Posterior vena cava (tissue), 2 donors: ENCODE results near the gene ZMYND15. TPM values are rescaled to one million over a fixed set of nuclear protein-coding genes. Genes with fewer than 3 reads are reported as not detected.
"Not testable (repeated sequence)": the region's sequence is repeated elsewhere in the genome, so short reads cannot be mapped to it uniquely, and the experiment has no call there.

Experiments used
- DNase-seq: peaks from one replicate; pipeline ENCODE4 v3.0.0-alpha.2; 2020; ENCODE audit warnings: low spot score
- intact Hi-C, 2 donors: fragments of 100-400 bp; cut with DNase I; formaldehyde crosslinking; loops; one replicate each; pipeline versions ENCODE4 v1.14.1 to v1.14.2; 2022 to 2023
- long read RNA-seq, 2 donors: library from polyadenylated mRNA; unstranded; transcript quantifications; one replicate each; pipeline ENCODE4 v2.0.0, GENCODE V29; 2020 to 2021
- total RNA-seq, 2 donors: library from RNA; stranded (reverse); fragmentation: NEBNext Ultra II Directional; extraction: Animal tissue kit (Norgen Biotek cat#: 25700); gene quantifications; one replicate each; pipeline ENCODE4 v1.2.1, GENCODE V29; 2021
- donor health status: DM: yes; HTN: yes; CAD: no.
- donor health status: DM: yes; HTN: yes; CAD: no.

Gene ZMYND15, protein sequence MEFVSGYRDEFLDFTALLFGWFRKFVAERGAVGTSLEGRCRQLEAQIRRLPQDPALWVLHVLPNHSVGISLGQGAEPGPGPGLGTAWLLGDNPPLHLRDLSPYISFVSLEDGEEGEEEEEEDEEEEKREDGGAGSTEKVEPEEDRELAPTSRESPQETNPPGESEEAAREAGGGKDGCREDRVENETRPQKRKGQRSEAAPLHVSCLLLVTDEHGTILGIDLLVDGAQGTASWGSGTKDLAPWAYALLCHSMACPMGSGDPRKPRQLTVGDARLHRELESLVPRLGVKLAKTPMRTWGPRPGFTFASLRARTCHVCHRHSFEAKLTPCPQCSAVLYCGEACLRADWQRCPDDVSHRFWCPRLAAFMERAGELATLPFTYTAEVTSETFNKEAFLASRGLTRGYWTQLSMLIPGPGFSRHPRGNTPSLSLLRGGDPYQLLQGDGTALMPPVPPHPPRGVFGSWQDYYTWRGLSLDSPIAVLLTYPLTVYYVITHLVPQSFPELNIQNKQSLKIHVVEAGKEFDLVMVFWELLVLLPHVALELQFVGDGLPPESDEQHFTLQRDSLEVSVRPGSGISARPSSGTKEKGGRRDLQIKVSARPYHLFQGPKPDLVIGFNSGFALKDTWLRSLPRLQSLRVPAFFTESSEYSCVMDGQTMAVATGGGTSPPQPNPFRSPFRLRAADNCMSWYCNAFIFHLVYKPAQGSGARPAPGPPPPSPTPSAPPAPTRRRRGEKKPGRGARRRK
- 1 to 10 TPM; 1.1 to 1.2 TPM for total RNA-seq
- long read RNA-seq, donor 1, partial matches to known transcripts: 0 of 1 reads
- long read RNA-seq, donor 1, other reads (novel, unspliced or antisense): 1 of 1 reads
- long read RNA-seq, donor 2: 0 reads

DNA sequence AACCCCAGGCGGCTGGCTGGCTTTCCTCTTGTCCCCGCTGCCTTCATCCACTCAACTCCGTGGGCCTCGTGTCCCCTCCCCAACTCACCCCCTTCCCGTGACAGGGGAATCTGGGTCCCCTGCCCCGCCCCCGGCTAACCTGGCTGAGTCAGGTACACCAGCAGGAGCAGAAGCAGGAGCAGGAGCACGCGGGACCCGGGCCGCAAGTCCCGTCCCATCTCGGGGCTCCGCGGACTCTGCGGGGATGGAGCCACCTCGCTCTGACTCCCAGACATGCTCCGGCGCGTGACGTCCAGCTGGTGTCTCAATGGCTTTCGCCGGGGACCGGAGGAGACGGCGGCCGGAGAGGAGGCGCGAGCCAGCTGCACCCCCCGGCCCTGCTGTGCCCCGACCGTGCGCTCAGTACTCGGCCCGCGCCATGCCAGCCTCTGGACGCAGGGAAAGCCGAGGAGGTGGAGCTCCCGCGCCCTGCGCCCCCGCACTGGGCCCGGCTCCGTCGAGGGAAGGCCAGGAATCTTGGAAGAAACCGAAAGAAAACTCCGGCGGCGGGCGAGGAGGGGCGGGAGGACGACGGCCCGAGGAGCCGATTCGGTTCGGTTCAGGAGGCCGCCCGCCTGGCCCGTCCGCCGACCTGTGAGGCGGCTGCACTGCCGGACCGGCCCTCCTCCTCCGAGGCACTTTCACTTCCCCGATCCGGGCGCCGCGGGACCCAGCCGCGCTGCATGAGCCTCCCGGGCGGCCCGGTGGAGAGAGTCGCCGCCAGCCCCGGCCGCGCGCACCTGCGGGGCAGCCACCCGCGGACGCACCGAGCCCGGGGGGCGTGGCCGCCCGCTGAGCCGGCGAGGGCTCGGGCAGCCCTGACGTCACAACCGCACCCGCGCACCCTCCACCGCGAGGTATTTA, at the start of gene ZMYND15, which contains the start of gene CXCL16:
TSS of gene ZMYND15 (plus strand) at position 712 of the 903 bp plus-strand sequence. CDS start 716 bp downstream, outside the sequence.
TSS of gene CXCL16 (minus strand) at position 807 of the 903 bp plus-strand sequence. CDS start at position 218, 589 bp downstream.
- peak; percentile 86 for DNase-seq
- intact Hi-C loops: no loop called here

DNA sequence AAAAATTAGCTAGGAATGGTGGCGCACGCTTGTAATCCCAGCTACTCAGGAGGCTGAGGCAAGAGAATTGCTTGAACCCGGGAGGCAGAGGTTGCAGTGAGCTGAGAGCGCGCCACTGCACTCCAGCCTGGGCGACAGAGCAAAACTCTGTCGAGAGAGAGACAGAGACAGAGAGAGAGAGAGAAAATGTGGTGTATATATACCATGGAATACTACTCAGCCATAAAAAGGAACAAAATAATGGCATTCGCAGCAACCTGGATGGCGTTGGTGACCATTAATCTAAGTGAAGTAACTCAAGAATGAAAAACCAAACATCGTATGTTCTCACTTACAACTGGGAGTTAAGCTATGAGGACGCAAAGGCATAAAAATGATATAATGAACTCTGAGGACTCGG, 49.8 kb upstream of the ZMYND15 start:
- DNase-seq, intact Hi-C loops: not testable (repeated sequence)

DNA sequence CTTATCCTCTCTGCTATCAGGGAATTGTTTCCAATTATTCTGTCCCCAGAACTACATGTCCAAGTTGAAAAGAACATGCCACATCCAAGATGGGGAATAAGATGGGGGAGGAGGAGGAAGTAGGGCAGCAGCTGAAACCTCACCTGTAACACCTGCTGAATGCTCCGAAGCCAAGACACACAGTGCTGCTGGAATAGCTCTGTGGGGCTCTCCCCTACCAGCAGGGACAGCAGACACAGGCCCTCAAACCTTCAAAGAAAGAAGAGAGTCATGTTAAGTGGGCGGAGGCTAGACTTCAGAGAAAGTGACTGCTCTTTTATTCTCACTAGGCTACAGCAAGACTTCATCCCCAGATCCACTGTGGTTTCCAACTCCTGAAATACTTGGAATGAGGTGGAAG, 48.9 kb upstream of the ZMYND15 start:
- DNase-seq: no peak
- intact Hi-C loops: no loop called here

DNA sequence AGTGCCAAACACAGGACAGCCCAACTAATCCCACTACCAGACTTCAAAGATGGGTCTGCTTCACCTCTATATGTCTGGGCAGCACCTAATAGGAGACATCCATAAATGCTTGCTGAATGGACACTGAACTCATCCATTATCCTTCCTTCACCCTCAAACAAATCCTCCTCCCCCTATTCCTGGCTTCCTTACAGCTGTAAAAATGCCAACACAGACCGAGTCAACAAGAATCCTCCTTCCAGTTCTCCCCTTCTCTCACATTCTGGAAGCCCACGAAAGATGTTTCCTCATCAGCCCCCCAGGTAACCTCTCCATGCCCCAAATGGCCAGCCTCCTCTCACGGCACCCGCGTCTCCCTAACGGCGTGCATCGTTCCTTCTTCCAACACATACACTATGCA, 47.9 kb upstream of the ZMYND15 start:
- intact Hi-C loops: no loop called here
- DNase-seq: no peak

GRCh38 chr17:4693416-4693815, 46.2 kb upstream of the ZMYND15 start:
- no peak for DNase-seq
- intact Hi-C loops: no loop called here

DNA sequence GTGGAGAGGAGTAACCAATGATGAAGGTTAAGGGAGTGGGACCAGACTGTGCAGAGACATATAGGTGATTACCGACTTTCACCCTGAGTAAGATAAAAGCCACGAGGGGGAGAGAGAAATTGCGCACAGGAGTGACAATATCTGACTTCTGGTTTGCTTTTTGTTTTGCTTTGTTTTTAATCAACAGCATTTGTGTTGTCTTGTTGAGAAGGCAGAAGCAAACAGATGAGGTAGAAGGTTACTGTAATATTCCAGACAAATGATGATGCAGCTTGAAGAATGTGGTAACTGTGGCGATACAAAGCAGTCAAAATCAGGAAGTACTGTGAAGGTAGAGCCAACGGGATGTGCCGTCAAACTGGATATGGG, 43.2 kb upstream of the ZMYND15 start:
- intact Hi-C loops: no loop called here

GRCh38 chr17:4699401-4700056, 40.1 kb upstream of the ZMYND15 start:
- DNase-seq, intact Hi-C loops: not testable (repeated sequence)

More for the DNA sequence above, 43.2 kb upstream of the ZMYND15 start:
- DNase-seq: no peak

- no peak for DNase-seq
- intact Hi-C loops: no loop called here
Observed at GRCh38 chr17:4701116-4701515, 38.5 kb upstream of the ZMYND15 start.

GRCh38 chr17:4703330-4703691, 36.3 kb upstream of the ZMYND15 start:
- intact Hi-C loops: no loop called here

DNA sequence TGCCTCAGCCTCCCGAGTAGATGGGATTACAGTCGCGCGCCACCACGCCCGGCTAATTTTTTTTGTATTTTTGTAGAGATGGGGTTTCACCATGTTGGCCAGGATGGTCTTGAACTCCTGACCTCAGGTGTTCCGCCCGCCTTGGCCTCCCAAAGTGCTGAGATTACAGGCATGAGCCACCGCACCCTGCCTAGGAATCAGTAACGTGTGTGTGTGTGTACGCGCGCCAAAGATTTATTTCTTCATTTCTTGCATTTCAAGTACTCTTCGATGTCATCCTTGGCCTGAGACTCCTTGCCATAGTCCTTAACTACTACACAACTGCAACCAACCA, 35.1 kb upstream of the ZMYND15 start:
- intact Hi-C loops: not testable (repeated sequence)
- peak; percentile 37 for DNase-seq

More at GRCh38 chr17:4703330-4703691, 36.3 kb upstream of the ZMYND15 start:
- DNase-seq: no peak

GRCh38 chr17:4704991-4705390, 34.6 kb upstream of the ZMYND15 start:
- intact Hi-C loops: no loop called here
- peak; percentile 72 for DNase-seq

DNA sequence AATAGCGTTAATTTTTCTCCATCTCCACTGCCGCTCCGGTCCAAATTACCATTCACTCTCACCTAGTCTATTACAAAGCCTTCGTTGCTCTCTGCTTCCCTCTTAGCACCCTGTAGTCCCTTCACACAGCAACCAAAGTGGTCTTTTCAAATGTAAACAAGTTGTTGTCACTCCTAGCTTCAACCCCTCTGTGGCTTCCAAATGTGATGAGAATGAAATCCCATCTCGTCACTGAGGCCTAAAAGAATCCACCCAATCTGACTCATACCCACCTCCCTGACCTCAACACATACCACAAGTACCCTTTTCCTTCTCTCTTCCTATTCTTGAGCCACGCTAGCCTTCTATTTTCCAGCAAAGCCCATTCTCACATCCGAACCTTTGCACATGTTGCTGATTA, 33.5 kb upstream of the ZMYND15 start:
- DNase-seq: no peak
- intact Hi-C loops: no loop called here

DNA sequence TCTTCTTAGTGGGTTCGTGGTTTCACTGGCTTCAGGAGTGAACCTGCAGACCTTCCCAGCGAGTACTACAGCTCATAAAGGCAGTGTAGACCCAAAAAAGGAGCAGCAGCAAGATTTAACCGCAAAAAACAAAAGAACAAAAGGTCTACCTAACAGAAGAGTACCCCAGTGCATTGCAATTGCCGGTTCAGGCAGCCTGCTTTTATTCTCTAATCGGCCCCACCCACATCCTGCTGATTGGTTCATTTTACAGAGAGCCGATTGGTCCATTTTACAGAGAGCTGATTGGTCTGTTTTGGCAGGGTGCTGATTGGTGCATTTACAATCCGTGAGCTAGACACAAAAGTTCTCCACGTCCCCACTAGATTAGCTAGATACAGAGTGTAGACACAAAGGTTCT, 31.2 kb upstream of the ZMYND15 start:
- no peak for DNase-seq
- intact Hi-C loops: no loop called here

DNA sequence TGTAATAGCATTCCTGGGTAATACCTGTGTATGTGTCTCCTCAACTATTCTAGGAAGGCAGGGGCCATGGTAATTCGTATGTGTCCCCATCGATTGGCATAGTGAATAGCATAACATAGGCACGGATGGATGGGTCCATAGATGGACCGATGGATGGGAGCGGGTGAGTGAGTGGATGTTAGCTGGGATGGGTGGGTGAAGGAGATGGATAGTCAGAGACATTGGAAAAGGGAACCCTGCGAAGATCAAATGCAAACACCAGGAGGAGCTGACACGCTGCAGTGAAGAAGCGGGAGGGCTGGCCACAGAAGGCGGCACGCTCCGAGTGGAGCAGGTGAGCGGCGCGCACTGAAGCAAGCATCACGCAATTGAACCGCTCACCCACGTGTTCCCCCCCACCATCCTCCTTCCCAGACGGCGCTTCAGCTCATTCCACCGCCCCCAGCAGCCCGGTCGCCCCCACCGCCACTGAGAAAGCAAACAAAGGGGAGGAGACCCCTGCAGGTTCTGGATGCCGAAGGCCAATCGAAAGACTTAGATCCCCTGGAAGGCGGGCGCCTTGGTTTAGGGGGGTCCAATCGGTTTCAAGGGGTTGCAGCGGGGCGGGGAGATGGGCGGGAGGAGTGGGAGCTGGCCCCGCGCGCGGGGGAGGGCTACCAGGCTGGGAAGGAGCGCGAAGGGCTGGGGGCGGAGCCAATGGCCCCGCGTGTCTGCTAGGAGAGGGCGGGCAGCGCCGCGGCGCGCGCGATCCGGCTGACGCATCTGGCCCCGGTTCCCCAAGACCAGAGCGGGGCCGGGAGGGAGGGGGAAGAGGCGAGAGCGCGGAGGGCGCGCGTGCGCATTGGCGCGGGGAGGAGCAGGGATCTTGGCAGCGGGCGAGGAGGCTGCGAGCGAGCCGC, 29.6 kb upstream of the ZMYND15 start, which contains the start of gene ARRB2:
TSS of gene ARRB2 (plus strand) at position 839 of the 899 bp plus-strand sequence. CDS start 90 bp downstream, outside the sequence.
- peak; percentile 100 for DNase-seq
- intact Hi-C loops: no loop called here

GRCh38 chr17:4710693-4711634, 28.7 kb upstream of the ZMYND15 start:
- peak; percentile 82 for DNase-seq
- intact Hi-C loops: no loop called here

DNA sequence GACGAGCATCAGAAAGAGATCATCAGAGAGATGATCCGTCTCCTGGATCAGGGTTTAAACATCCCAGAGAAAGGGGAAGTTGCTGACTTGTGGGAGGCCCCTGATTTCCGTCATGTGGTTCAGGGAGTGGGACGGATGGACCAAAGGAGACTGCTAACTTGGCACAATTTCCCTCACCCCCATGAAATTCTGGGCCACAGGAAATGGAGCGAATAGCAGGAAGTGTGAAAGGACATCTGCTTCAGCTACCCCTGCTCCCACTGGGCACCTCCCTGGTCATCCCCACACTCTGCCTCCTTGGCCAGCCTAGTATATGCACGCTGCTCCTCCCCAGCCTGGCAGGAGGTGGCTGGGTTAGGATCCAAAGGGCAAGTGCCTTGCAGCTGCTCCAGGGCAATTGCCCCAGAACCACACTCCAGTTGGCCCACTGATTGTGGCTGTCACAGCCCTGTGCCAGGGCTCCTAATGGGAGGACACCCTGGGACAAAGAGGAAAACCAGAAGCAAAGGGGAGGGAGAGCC, 27.9 kb upstream of the ZMYND15 start:
- intact Hi-C loops: no loop called here
- peak; percentile 82 for DNase-seq
